OCI-M2 (cell line): ENCODE results near the gene ADAMTS13.

Source experiments
- DNase-seq: peaks from one replicate; lab custom pipeline; 2025; ENCODE audit not compliant: unreplicated experiment; lab: John Stamatoyannopoulos, UW

ADAMTS13 gene

GRCh38 chr9:133453651-133454050 is 31.5 kb downstream of the ADAMTS13 start:
- no peak for DNase-seq

DNA sequence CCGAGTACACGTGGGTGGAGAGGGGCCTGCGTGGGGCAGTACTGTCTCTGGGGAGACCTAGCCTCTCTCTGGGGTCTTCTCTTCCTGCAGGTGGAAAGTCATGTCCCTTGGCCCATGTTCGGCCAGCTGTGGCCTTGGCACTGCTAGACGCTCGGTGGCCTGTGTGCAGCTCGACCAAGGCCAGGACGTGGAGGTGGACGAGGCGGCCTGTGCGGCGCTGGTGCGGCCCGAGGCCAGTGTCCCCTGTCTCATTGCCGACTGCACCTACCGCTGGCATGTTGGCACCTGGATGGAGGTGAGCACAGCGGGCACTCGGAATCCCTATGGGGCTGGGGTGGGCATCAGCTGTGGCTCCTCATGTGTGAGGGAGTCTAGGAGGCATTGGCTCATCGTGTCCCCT is 32.2 kb downstream of the ADAMTS13 start:
- DNase-seq, result no peak

DNA sequence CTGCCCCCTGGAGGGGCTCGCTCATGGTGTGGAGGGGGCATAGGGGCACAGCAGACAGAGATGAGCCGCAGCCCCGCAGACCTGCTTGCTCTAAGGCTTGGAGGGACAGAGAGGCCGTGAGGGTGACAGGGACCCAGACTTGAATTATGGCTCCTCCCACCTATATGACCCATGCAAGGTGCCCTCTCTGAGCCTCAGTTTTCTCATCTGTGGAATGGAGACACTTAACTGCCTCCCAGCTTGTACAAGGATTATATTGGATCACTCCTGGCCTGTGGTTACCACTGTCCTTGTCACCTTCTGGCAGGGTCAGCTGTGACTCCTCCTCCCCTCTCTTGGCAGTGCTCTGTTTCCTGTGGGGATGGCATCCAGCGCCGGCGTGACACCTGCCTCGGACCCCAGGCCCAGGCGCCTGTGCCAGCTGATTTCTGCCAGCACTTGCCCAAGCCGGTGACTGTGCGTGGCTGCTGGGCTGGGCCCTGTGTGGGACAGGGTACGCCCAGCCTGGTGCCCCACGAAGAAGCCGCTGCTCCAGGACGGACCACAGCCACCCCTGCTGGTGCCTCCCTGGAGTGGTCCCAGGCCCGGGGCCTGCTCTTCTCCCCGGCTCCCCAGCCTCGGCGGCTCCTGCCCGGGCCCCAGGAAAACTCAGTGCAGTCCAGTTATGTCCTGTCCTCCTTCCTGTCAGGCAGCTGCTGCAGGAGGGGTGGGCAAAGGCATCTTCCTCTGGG is 32.9 kb downstream of the ADAMTS13 start:
- no peak for DNase-seq

- DNase-seq, result no peak
Observed at GRCh38 chr9:133455936-133456335, 33.8 kb downstream of the ADAMTS13 start.

DNA sequence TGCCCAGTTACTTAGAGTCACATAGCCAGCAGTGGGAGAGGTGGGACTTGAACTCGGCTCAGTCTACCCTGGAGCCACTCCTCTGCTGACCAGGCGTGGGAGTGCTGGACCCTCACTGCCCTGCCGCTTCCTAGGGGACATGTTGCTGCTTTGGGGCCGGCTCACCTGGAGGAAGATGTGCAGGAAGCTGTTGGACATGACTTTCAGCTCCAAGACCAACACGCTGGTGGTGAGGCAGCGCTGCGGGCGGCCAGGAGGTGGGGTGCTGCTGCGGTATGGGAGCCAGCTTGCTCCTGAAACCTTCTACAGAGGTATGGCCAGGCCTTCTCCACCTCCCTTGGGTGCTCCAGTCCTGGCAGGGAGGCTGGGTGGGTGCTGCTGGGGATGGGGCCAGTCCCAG is 34.2 kb downstream of the ADAMTS13 start:
- DNase-seq, result no peak

DNA sequence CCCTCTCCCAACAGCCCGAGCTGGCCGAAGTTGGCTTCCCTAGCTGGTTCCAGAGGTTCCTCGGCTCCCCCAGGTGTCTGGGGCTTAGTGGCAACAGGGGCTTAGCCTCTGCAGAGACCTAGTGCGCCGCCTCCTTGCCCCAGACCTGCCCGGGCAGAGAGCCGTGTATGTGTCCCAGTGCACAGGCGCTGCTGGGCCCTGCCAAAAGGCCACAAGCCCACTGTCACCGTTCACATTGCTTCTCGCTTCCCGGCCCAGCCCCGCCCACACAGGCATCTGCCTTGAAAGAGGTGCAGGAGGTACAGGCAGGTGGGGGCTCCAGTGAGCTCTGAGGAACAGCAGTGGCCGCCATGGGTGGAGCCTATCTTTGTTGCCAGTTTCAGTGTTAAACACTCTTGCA is 35.1 kb downstream of the ADAMTS13 start:
- DNase-seq, result no peak

- DNase-seq, result no peak
Observed at GRCh38 chr9:133457748-133458147, 35.6 kb downstream of the ADAMTS13 start.

- DNase-seq, result no peak
Observed at GRCh38 chr9:133458643-133459312, 36.6 kb downstream of the ADAMTS13 start.

DNA sequence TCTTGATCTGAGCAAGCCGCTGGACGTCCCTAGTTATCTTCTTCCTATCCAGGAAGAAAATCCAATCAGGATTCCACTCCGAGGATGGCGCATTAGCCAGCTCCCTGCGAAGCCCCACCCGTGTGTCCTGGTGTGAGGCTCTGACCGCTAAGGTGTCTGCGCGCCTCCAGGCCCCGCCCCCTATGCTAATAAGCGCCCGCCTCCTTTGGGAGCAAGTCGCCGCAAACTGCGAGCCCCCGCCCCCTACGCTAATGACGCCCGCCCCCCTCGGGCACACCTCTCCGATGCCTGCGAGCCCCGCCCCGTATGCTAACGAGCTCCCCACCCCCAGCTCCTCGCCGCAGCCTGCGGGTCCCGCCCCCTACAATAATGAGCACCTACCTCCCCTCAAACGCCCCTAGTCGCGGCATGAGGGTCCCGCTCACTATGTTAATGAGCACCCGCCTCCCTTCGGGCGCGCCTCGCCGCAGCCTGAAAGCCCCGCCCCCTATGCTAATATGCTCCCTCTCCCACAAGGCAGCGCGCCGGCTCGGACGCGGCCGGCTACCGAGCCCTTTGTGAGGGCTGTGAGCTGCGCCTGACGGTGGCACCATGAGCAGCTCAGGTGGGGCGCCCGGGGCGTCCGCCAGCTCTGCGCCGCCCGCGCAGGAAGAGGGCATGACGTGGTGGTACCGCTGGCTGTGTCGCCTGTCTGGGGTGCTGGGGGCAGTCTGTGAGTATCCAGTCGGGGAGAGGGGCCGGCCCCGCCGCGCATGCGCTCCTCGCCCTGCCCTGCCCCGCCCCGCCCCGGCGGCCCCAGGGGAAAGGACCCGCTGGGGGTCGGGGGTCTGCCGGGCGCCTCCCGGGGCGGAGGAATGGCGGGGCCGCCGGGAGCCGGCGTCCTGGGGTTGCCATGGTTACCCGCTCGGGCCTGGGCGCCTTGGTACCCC is 37.6 kb downstream of the ADAMTS13 start, which contains the start of gene CACFD1:
TSS of gene CACFD1 (plus strand) at position 503 of the 929 bp plus-strand sequence. CDS start at position 592, 89 bp downstream.
- DNase-seq, result peak; percentile 81

GRCh38 chr9:133460405-133461175 is 38.4 kb downstream of the ADAMTS13 start:
- no peak for DNase-seq

- DNase-seq, result no peak
Observed at GRCh38 chr9:133461975-133462374, 39.8 kb downstream of the ADAMTS13 start.

- DNase-seq, result no peak
Observed at GRCh38 chr9:133463234-133463863, 41.2 kb downstream of the ADAMTS13 start.

DNA sequence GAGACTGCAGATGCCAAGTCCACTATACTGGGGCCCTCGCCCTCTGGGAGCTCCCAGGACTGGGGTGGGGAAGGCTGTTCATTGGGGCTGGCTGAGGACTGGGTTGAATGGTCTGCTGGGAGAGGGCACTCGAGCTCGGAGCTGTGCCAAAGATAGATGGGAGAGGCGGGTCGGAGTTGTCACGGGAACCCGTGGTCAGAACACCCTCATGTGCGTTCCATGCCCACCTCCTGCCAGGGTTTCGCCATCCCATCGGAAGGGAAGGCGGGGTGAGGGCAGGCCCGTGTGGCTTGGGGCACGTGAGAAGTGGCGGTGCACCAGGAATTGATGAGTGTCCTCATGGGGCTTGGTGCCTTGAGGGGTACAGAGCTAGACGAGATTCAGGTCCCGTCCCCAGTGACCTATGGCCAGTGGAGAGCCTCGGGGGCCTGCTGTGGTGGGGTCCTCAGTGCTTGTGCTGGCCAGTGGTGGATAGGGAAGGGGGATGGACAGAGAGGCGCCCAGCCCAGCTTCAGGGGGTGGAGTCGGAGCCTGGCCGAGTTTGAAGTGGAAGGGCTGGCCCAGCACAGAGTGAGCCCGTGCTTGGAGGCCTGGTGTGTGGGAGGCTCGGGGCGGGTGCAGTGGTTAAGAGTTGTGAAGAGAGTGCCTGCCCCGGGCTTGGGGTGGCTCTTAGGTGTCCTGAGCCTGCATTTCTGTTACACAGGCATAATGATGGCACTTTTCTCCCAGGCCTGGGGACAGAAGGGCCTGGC is 41.9 kb downstream of the ADAMTS13 start:
- no peak for DNase-seq

DNA sequence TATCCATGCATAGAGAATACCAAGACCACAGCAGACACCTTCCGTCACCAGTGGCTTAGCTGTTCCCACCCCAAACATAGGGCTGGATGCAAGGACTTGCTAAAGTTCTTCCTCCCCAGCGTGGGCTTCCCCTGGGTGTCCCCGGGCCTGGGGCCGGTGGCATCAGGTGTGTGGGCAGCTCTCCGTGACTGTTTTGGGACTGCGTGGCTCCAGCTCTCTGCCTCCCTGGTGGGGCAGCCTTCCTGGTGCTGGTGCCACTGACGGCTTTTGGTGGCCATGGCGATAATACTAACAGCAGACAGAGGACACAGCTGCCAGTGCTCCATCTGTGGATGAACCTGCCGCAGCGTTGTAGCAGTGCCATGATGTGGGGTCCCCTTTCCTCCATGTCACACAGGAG is 42.5 kb downstream of the ADAMTS13 start:
- DNase-seq, result no peak

DNA sequence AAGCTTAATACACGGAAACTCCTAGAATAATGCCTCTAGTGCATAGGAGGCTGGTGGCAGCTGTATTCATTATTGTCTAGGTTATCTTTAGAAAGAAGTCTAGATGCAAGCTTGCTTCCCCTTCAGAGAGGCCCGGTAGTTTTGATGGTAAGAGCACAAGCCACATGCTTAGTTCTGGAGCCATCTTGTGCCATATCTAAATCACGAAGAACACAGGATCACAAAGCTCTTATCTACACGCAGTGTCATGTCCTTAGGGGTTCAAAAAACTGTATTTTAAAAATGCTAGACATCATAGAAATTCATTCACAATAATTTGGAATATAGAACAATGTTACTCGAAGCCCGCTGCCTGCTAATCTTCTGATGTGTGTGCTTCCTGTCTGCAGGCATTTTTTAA is 43.8 kb downstream of the ADAMTS13 start:
- DNase-seq, result no peak

GRCh38 chr9:133467101-133467500 is 44.9 kb downstream of the ADAMTS13 start:
- no peak for DNase-seq

DNA sequence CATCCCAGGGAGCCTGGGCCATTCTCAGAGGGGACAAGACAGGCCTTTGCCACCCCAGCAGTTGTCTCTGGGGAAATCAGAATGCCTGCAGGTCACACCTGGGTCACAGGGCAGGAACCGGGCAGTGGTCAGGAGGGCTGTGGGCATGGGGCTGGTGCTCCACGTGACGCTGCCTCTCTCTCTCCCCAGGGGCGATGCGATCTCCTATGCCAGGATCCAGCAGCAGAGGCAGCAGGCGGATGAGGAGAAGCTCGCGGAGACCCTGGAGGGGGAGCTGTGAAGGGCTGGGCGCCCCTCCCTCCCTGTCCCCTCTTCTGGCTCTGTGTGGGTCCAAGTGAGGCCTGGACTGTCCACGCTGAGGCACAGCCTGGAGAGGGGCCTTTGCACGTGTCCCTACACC is 46.2 kb downstream of the ADAMTS13 start:
- no peak for DNase-seq

DNA sequence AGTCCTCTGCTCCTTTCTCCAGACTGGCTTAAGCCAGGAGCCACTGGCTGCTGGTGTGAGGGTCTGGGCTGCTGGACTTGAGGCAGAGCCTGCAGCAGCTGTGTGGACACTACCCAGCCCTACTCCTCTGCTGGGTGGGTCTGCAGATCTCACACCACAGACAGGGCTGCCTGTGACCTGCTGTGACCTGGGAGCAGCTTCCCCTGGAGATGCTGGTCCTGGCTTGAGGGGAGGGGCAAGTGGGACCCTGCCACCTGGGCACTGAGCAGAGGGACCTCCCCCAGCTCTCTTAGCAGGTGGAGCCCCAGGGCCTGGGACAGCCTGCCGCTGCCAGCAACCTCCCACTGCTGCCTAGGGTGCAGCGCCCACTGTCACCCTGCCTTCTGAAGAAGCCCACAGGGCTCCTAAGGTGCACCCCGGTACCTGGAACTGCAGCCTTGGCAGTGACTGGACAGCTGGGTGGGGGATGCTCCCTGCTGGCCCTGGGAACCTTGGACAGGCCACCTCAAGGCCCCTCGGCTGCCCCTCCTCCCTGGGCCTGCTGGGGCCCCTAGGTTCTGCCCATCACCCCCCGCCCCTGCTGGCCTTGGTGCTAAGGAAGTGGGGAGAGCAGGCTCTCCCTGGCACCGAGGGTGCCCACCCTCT is 46.7 kb downstream of the ADAMTS13 start:
- DNase-seq, result no peak

GRCh38 chr9:133470427-133470924 is 48.3 kb downstream of the ADAMTS13 start:
- no peak for DNase-seq
